Daoy (cell line): ENCODE results near the gene HLA-DQB2. TPM values are rescaled to one million over a fixed set of nuclear protein-coding genes. Genes with fewer than 3 reads are reported as not detected.
"Not testable (repeated sequence)": the region's sequence is repeated elsewhere in the genome, so short reads cannot be mapped to it uniquely, and the experiment has no call there.

Source experiments
- DNase-seq: peaks from one replicate; pipeline ENCODE4 v3.0.0-alpha.2; 2015; ENCODE audit warnings: low read depth
- total RNA-seq: library from RNA; depleted of rRNA; stranded (reverse); fragments of >200 nt; shearing (Covaris generic); gene quantifications from 2 replicates; pipeline ENCODE4 v1.2.3, GENCODE V29; 2014; rRNA removed

Gene HLA-DQB2
- total RNA-seq, 1 experiment from 2014 or later: not detected

DNA sequence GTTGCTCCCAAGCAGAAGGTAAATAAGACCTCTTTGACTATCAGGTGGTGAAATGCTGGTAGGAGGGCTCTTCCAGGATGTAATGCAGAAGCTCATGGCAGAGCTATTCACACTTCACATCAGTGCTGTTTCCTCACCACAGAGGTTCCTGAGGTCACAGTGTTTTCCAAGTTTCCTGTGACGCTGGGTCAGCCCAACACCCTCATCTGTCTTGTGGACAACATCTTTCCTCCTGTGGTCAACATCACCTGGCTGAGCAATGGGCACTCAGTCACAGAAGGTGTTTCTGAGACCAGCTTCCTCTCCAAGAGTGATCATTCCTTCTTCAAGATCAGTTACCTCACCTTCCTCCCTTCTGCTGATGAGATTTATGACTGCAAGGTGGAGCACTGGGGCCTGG, 17.7 kb downstream of the HLA-DQB2 start:
- not testable (repeated sequence) for DNase-seq

DNA sequence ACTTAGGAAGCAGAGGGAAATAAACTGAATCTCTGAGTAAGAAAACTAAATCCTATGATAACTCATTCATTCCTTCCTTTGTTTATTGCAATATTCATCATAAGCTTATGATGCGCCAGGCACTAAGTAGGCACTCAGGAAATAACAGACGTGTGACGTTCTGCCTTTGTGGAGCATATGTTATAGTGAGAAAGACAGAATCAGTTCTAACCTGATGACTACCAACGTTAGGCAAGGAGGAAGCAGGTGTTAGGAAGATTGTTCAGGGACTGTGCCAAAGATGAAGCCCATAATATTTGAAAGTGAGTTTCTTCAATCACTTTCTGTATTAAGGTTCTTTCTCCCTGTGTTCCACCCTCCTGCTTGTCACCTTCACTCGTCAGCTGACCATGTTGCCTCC, 18.6 kb downstream of the HLA-DQB2 start:
- no peak for DNase-seq

DNA sequence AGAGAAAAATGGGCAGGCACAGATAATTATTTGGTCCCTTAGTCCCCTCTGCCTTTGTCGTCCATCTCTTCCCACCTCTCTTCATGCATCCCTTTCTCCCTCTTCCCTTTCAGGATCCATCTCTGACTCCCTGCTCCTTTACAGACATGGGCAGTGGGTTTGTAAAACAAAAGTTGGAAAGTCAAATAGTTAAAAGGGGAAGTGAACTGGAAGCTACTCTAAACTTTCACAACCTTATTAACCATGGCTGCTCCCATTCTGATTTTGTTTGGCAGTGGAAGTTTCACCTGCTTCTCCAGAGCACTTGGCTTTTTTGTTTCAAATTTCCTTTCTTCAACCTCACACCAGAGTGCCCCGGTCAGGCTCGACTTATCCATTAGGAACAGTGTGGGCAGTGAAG, 21.0 kb downstream of the HLA-DQB2 start:
- DNase-seq: no peak

DNA sequence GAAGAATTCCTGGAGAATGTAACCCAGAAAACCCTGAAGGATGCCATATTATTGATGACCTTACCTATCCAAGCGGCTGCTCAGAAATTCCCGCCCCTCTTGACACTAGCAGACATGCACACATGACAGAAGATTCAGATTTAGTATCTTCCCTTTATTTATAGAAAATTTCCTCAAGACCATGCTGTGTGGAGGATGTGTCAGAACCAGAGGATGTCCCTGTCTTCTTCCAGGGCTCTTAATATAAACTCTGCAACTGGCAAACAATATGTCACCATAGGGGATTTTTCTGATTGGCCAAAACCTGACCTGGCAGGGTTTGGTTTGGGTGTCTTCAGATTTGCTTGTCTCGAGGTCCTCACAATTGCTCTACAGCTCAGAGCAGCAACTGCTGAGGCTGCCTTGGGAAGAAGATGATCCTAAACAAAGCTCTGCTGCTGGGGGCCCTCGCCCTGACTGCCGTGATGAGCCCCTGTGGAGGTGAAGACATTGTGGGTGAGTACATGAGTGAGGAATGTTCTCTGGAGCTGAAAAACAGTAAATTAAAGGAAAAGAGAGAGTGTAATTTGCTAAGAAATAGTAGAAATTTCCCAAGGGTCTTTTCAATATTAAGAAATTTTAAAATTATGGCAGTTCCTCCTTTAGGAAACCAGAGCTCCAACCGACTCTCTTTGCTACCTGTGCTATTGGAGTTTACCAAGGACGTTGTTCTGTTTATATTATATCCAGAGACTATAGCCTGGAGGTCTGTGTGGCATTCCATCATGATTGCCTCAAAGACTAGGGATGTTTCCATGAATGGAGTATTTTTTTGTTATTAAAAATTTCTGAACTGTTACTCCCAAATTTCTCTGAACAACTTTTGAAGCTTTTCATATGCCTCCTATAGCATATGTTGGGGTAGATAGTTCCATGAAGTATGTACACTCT, 22.0 kb downstream of the HLA-DQB2 start, which contains the start of gene HLA-DQA2:
TSS of gene HLA-DQA2 (plus strand) at position 361 of the 930 bp plus-strand sequence. CDS start at position 414, 53 bp downstream.
- DNase-seq: no peak

DNA sequence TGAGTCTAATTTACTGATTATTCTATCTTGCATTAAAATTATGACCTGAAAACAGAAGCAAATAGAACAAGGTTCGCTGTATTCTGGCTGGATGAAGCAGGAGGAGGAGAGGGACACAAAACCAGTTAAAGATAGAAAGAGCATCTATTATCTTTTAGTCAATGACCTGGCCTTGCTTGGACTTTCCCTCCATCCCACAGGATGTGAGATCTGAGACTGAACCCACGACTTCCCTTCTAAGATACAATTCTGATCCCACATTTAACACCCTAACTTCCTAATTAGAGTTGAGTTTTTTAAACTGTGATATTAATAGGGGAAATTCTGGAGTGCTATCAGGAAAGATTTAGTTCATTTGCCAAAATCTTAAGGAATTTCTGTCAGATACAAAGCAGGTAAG, 25.2 kb downstream of the HLA-DQB2 start:
- peak; percentile 19 for DNase-seq

DNA sequence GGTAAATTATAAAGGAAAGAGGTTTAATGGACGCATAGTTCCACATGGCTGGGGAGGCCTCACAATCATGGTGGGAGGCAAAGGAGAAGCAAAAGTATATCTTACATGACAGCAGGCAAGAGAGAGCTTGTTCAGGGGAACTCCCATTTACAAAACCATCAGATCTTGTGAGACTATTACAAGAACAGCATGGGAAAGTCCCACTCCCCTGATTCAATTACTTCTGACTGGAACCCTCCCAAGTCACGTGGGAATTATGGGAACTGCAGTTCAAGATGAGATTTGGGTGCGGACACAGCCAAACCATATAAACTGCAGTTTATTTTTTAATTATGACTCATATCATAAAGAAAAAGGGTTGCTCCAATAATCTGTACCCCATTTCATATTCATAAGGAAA, 44.5 kb downstream of the HLA-DQB2 start:
- DNase-seq: no peak

DNA sequence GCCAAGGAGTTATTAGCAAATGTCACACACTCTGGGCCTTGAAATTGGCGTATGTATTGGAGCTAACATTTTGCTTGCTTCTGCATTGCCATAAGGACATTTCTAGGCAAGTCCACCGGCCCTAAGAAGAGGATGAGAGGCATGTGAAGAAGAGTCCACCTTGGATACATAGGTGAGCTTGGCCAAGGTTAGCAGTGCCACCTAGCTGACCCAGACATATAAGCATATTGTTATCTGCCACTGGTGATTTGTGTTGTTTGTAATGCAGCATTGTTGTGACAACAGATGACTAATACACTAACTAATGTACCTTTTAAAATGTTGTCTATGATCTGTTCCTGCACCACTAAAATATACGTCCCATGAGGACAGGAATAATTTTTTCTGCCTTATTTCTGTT, 46.9 kb downstream of the HLA-DQB2 start:
- no peak for DNase-seq

DNA sequence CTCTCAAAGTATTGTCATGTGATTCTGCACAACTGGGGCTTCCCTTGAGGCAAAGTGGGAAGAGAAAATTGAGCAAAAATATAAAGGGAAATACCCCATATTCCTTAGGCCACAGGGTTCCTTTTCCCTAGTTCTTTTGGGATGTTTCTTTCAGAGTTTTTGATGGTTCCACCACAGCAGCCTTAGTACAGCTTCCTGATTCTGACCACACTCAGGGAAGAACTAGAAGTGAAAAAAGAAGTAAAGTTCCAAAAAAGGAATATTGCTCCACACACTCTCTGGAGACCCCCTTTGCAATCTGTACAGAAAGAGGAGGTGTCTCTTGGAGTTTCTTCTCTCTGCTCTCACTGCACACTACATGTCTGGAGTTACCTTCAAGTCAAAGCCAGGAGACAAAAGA, 50.1 kb downstream of the HLA-DQB2 start:
- no peak for DNase-seq

DNA sequence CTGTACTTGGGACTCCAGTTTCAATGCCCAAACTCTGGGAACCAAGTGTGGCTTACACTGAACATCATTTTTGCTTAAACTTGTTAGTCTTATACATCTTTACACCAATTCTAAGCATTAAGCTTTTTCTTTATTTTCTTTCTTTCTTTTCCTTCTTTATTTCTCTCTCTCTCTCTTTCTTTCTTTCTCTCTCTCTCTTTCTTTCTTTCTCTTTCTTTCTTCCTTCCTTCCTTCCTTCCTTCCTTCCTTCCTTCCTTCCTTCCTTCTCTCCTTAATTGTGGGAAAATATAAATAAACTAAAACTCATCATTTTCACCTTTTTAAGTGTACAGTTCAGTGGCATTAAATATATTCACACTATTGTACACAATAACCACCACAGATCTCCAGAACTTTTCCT, 53.7 kb downstream of the HLA-DQB2 start:
- no peak for DNase-seq

Other genes starting within 250 kb of the HLA-DQB2 start
- gene HLA-DRB5, start 233.2 kb downstream of the HLA-DQB2 start, total RNA-seq: not detected in 2 replicates
- gene HLA-DRB1, start 173.7 kb downstream of the HLA-DQB2 start, total RNA-seq: 0.34 and 0.63 TPM in 2 replicates
- 0.27 and 0.40 TPM in 2 replicates for gene HLA-DQA1, start 126.1 kb downstream of the HLA-DQB2 start, total RNA-seq
- 0.23 and 0.51 TPM in 2 replicates for gene HLA-DQB1, start 96.9 kb downstream of the HLA-DQB2 start, total RNA-seq
- gene HLA-DQA2, start 22.1 kb downstream of the HLA-DQB2 start, total RNA-seq: not detected in 2 replicates
- 0.63 TPM in 1 of 2 replicates, not detected in the other for gene HLA-DOB, start 53.5 kb upstream of the HLA-DQB2 start, total RNA-seq
- gene TAP2, start 75.2 kb upstream of the HLA-DQB2 start, total RNA-seq: 41.9 and 183 TPM in 2 replicates
- gene PSMB8, start 80.5 kb upstream of the HLA-DQB2 start, total RNA-seq: 108 and 133 TPM in 2 replicates
- gene TAP1, start 90.2 kb upstream of the HLA-DQB2 start, total RNA-seq: 74.7 and 78.8 TPM in 2 replicates
- gene PSMB9, start 90.7 kb upstream of the HLA-DQB2 start, total RNA-seq: 76.5 and 99.3 TPM in 2 replicates
- 0.23 and 3.2 TPM in 2 replicates for gene HLA-DMB, start 177.5 kb upstream of the HLA-DQB2 start, total RNA-seq
- 0.11 and 1.8 TPM in 2 replicates for gene HLA-DMA, start 189.6 kb upstream of the HLA-DQB2 start, total RNA-seq
- 108 and 128 TPM in 2 replicates for gene BRD2, start 205.1 kb upstream of the HLA-DQB2 start, total RNA-seq
- 1.9 TPM in 1 of 2 replicates, not detected in the other for gene HLA-DOA, start 246.1 kb upstream of the HLA-DQB2 start, total RNA-seq